Measurements from ENCODE around the gene CLDN1.
"Not testable (repeated sequence)": the region's sequence is repeated elsewhere in the genome, so short reads cannot be mapped to it uniquely, and the experiment has no call there.

Gene CLDN1

DNA sequence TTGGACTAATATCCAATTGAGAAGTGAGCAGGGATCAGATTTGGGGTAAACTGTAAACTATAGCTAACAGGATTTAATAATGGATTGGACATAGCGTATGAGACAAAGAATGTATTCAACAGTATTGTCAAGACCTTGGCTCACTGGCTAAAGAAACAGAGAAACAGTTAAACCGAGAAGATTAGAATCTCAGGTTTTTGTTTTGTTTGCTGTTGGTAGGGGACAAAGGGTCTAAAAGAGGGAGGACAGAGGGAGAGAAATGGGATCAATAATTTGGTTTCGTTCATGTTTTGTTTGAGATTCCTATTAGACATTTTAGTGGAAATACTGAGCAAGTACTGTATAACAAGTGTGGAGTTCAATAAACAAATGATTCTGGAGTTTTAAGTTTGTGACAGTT, 28.6 kb downstream of the CLDN1 start:
- Histone ChIP-seq H3K9me3 (ENCODE audit: control insufficient read depth, insufficient read depth, low read length) (no peaks in the 10 kb centered on the region; the same call in 1 of the 2 replicates), H3K4me1 (ENCODE audit: insufficient read depth, low read length) (no peaks in the 10 kb centered on the region), H3K9ac (ENCODE audit: low read depth, low read length) (no peak overlapping the region), H3K36me3 (ENCODE audit: insufficient read depth, low read length) (no peaks in the 10 kb centered on the region)

DNA sequence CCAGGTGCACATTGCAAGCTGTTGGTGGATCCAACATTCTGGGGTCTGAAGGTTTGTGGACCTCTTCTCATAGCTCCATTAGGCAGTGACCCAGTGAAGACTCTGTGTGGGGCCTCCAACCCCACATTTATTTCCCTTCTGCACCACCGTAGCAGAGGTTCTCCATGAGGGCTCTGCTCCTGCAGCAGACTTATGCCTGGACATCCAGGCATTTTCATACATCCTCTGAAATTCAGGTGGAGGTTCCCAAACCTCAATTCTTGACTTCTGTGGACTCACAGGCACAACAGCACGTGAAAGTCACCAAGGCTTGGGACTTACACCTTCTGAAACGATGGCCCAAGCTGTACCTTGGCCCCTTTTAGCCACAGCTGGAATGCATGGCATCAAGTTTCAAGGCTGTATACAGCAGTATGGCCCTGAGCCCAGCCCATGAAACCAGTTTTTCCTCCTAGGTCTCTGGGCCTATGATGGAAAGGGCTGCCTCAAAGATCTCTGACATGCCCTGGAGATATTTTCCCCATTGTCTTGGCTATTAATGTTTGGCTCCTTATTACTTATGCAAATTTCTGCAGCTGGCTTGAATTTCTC, 30.2 kb downstream of the CLDN1 start:
- Histone ChIP-seq H3K9me3 (ENCODE audit: control insufficient read depth, insufficient read depth, low read length) (no peaks in the 10 kb centered on the region; the same call in 1 of the 2 replicates), H3K9ac (ENCODE audit: low read depth, low read length) (no peak overlapping the region), H3K4me1 (ENCODE audit: insufficient read depth, low read length) (no peaks in the 10 kb centered on the region), H3K36me3 (ENCODE audit: insufficient read depth, low read length) (no peaks in the 10 kb centered on the region)

DNA sequence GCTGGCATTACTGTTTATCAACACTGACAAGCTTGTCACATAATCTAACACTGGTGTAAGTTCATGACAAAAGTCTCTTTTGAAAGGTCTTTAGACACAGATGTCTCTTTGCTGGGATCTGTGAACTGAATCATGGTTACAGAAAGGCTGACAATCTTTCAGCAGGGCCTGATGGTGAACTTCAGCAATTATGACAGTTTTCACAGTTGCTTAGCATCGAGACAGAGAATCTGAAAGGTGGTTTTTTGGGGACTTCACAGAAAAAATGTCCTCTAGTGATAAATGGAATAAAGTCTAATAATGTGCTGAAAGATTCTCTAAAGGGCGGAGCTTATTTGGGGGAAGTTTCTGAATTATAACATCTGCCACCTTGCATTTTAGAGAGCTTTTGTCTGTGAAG, 32.3 kb downstream of the CLDN1 start:
- no peaks in the 10 kb centered on the region for H3K36me3 ChIP-seq (ENCODE audit: insufficient read depth, low read length)
- no peak overlapping the region for H3K9ac ChIP-seq (ENCODE audit: low read depth, low read length)
- H3K4me1 ChIP-seq (ENCODE audit: insufficient read depth, low read length) = no peaks in the 10 kb centered on the region
- peaks cover 3% of the 10 kb centered on the region; the same call in 1 of the 2 replicates for H3K9me3 ChIP-seq (ENCODE audit: control insufficient read depth, insufficient read depth, low read length)

DNA sequence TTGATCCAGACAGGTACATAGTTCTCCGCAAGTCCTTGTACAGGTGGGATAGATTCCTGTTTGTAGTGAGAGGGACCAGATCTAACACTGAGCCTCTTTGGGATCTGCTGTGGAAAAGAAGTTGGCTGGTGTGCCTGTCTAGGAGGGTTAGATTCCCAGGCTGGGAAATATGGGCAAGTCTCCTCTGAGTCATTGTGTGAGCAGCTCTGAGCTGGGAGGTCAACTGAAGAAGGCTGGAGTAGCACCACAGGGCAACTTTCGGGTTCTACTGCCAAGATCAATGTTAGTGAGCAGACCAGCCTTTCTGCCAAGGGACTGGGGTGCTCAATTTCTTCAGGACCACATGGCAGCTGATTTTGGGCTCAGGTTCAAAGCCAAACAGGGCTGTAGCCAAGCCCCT, 33.4 kb downstream of the CLDN1 start:
- no peaks in the 10 kb centered on the region for H3K4me1 ChIP-seq (ENCODE audit: insufficient read depth, low read length)
- H3K9me3 ChIP-seq (ENCODE audit: control insufficient read depth, insufficient read depth, low read length) = peaks cover 3% of the 10 kb centered on the region; the same call in 1 of the 2 replicates

DNA sequence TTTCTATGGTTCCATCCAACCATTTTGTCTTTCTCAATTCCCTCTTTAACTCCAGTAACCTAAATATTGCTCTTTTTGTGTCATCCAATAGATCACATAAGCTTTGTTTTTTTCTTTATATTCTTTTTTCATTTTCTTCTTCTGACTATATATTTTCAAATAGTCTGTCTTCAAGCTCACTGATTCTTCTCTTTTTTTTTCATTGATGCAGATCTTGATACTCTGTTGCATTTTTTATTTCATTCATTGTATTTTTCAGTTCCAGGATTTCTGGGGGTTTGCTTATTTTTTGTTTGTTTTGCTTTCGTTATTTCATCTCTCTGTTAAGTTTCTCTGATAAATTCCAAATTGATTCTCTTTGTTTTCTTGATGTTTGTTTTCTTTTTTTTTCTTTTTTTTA, 36.2 kb downstream of the CLDN1 start:
- Histone ChIP-seq H3K4me1 (ENCODE audit: insufficient read depth, low read length) (no peaks in the 10 kb centered on the region), H3K9ac (ENCODE audit: low read depth, low read length) (no peak overlapping the region), H3K9me3 (ENCODE audit: control insufficient read depth, insufficient read depth, low read length) (peaks cover 3% of the 10 kb centered on the region; the same call in 1 of the 2 replicates), H3K36me3 (ENCODE audit: insufficient read depth, low read length) (no peaks in the 10 kb centered on the region)

More for the DNA sequence above, 33.4 kb downstream of the CLDN1 start:
- Histone ChIP-seq H3K36me3 (ENCODE audit: insufficient read depth, low read length) (no peaks in the 10 kb centered on the region), H3K9ac (ENCODE audit: low read depth, low read length) (no peak overlapping the region)

DNA sequence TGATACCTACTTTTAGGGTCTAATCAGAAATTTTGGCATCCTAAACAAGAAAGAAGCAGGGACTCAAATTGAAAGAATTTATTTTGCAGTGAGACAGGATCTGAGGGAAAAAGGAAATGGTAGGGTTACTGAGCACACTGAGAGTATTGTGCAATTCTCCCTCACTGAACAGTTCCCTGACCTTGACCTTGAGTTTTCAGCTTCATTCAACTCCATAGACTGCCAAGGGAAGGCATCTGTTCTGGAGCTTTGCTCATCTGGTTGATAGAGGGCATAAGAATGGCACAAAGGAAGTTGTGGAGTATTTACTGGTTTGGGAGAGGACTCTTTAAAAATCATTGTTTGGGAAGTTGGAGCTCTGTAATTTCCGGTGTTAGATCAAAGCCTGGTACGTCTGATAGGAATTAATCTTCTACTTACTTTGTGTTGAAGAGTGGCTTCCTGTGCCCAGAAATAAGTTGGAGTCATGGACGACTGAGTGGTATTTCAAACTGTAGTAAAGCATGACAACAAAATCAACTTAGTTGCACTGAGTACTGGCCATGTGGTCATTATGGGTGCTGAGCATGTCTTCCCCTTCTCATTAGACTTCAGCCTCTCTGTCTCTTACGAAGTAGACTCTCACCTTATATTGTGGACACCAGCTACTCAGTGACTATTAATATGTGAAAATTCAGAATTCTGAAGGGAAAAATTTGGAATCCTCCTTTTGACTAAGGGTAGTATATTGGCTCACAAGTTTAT, 40.8 kb downstream of the CLDN1 start:
- peaks cover 3% of the 10 kb centered on the region; the same call in 1 of the 2 replicates for H3K9me3 ChIP-seq (ENCODE audit: control insufficient read depth, insufficient read depth, low read length)
- H3K9ac ChIP-seq (ENCODE audit: low read depth, low read length) = no peak overlapping the region
- no peaks in the 10 kb centered on the region for H3K36me3 ChIP-seq (ENCODE audit: insufficient read depth, low read length)
- H3K4me1 ChIP-seq (ENCODE audit: insufficient read depth, low read length) = no peaks in the 10 kb centered on the region

DNA sequence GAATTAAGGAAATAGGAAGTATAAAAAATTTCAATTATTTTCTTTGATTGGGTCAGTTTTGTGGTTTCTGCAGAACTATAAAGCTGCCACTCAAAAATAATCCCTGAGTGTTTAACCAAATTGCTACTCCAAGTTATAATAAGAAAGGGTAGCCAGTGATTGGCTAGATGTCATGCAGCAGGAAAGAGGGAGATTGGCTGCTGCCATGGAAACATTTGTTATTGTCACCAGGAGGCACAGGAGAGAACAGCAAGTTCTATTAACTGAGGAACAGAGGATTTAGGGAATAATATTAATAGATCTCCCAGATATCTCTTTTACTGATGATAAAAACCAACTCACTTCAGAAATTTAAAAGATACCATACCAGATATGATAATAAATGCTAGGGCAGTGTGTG, 42.6 kb downstream of the CLDN1 start:
- Histone ChIP-seq H3K9me3 (ENCODE audit: control insufficient read depth, insufficient read depth, low read length) (no peaks in the 10 kb centered on the region), H3K36me3 (ENCODE audit: insufficient read depth, low read length) (no peaks in the 10 kb centered on the region), H3K9ac (ENCODE audit: low read depth, low read length) (no peak overlapping the region), H3K4me1 (ENCODE audit: insufficient read depth, low read length) (no peaks in the 10 kb centered on the region)

DNA sequence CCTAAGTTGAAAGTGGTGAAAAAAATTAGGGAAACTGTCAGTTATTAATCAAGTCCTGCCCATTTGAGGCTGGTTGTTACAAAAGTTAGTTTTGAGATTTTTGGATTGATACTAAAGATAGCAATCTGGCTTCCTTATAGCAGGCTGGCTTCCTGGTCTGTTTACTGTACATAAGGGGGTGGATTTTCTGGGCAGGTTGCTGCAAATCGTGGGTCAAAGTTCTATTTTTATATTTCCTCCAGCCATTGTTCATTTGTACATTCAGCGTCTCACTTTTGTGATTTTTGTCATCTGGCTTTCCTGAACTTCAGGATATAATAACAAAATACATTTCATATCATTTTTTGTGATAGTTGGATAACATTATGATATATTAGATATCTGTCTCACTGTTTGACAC, 49.5 kb downstream of the CLDN1 start:
- Histone ChIP-seq H3K9me3 (ENCODE audit: control insufficient read depth, insufficient read depth, low read length) (no peaks in the 10 kb centered on the region), H3K4me1 (ENCODE audit: insufficient read depth, low read length) (no peaks in the 10 kb centered on the region), H3K36me3 (ENCODE audit: insufficient read depth, low read length) (no peaks in the 10 kb centered on the region), H3K9ac (ENCODE audit: low read depth, low read length) (no peak overlapping the region)

DNA sequence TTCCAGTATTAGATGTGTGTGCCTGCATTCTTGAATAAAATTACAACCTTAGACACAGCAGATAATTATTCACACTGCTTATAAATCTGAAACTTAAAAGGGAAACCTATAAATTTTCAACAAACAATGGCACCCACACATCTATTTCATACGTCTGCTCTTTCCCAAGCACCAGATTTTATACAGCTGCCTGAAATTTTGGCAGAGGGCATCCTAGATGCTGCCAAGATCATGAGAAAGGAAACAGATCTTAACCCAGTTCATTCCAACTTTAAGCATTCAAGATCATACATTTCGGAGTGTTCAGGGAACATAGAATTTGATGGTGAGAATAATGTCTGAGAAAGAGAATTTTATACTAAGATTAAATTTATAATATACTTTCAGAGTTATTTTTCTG, 53.1 kb downstream of the CLDN1 start:
- H3K9ac ChIP-seq (ENCODE audit: low read depth, low read length) = no peak overlapping the region
- no peaks in the 10 kb centered on the region for H3K4me1 ChIP-seq (ENCODE audit: insufficient read depth, low read length)
- no peaks in the 10 kb centered on the region for H3K36me3 ChIP-seq (ENCODE audit: insufficient read depth, low read length)
- no peaks in the 10 kb centered on the region for H3K9me3 ChIP-seq (ENCODE audit: control insufficient read depth, insufficient read depth, low read length)

DNA sequence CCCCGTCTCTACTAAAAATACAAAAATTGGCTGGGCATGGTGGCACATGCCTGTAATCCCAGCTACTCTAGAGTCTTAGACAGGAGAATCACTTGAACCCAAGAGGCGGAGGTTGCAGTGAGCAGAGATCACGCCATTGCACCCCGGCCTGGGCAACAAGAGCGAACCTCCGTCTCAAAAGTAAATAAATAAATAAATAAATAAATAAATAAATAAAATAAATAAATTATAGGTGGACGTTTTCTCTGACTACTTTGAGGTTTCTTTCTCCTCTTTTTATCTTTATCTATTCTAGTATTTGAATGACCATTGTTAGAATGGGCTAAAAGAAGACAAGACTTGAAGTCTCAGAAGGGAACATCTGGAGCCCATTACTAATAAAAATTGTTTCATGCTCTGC, 54.8 kb downstream of the CLDN1 start:
- not testable (repeated sequence) for H3K4me1 ChIP-seq (ENCODE audit: insufficient read depth, low read length); H3K9ac ChIP-seq (ENCODE audit: low read depth, low read length); H3K9me3 ChIP-seq (ENCODE audit: control insufficient read depth, insufficient read depth, low read length); H3K36me3 ChIP-seq (ENCODE audit: insufficient read depth, low read length)

DNA sequence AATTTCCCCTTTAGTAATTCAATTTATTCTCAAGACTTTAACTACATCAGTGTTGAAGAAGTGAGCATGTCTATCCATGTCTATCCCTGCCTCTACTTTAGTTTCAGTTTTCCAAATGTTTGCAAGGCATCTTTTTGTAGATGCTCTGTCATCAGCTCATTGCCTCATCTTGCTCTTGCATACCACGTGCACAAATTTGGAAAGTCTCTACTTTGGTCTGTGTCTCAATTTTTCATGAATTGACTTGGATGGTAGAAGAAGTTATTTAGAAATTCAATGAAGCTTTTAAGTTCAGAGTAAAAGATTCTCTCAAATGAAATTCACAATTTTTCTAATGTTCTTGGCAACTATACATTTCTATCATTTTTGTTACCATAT, 55.3 kb downstream of the CLDN1 start:
- Histone ChIP-seq H3K4me1 (ENCODE audit: insufficient read depth, low read length) (no peaks in the 10 kb centered on the region), H3K9me3 (ENCODE audit: control insufficient read depth, insufficient read depth, low read length) (no peaks in the 10 kb centered on the region), H3K9ac (ENCODE audit: low read depth, low read length) (no peak overlapping the region), H3K36me3 (ENCODE audit: insufficient read depth, low read length) (no peaks in the 10 kb centered on the region)

DNA sequence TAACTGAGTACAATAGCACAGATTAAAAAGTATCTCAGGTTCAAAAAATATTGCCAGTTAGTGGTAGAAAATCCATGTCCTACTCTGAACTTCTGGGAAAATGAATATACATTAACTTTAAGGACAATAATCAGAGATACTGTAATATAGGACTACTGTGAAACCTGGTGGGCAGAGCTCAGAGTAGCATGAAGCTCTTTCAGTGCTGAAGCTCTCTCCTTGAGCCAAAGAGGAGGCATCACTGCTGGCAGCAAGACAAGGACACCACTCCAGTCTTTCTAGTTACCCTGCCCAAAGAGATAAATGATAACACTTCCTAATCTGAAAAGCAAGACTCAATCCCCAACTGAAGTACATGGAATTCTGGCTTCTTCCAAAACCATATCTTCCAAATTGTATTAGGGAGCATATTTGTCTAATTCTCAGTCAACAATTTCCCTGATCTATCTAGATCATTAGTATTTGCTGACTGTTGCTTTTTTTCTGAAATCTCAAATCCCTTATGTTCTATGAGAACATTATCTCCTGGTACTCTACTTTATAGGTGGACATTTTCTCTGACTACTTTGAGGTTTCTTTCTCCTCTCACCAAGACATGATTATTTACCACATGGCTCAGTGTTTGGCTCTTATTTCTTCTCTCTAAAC, 55.9 kb downstream of the CLDN1 start:
- Histone ChIP-seq H3K36me3 (ENCODE audit: insufficient read depth, low read length) (no peaks in the 10 kb centered on the region), H3K9ac (ENCODE audit: low read depth, low read length) (no peak overlapping the region), H3K9me3 (ENCODE audit: control insufficient read depth, insufficient read depth, low read length) (no peaks in the 10 kb centered on the region), H3K4me1 (ENCODE audit: insufficient read depth, low read length) (peaks cover 1% of the 10 kb centered on the region; the same call in 1 of the 2 replicates)

DNA sequence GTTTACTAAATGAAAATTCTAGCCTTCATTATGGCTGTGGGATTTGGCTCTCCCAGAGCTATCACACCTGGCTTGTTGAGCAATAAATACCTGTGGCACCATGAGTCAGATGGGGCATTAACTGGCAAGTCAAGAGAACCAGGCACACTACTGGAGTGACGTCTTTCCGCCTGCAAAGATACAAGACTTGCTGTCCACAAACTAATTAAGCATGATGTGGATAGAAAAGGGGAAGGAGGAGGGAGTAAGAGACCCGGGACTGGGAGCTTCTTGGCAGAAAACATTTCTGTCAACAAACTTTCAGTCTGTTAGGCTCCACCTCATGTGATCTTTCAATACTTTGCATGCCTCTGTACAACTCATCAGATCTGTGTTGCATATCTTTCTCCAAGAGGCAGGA, 56.5 kb downstream of the CLDN1 start:
- Histone ChIP-seq H3K4me1 (ENCODE audit: insufficient read depth, low read length) (peaks cover 3% of the 10 kb centered on the region; the same call in 1 of the 2 replicates), H3K9ac (ENCODE audit: low read depth, low read length) (no peak overlapping the region), H3K9me3 (ENCODE audit: control insufficient read depth, insufficient read depth, low read length) (no peaks in the 10 kb centered on the region), H3K36me3 (ENCODE audit: insufficient read depth, low read length) (no peaks in the 10 kb centered on the region)

DNA sequence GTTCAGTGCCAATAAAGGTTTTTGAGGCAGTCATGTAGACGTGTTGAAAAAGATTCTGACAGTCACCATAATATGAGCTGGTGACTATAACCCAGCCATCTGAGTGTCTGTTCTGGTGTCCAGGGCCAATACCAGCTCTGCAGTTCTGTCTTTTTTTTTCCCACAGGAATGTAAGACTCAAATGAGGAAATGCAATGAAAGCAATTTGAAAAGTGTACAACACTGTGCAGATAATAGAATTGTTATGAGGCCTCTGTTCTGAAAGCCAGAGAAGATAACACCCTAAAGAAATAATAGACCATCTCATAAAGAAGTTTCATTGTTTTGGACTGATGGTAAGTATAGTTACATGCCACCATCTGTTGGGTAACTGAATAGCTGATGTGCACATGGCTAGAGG, 57.1 kb downstream of the CLDN1 start:
- H3K4me1 ChIP-seq (ENCODE audit: insufficient read depth, low read length) = peaks cover 3% of the 10 kb centered on the region; the same call in 1 of the 2 replicates
- H3K9ac ChIP-seq (ENCODE audit: low read depth, low read length) = no peak overlapping the region
- no peaks in the 10 kb centered on the region for H3K36me3 ChIP-seq (ENCODE audit: insufficient read depth, low read length)
- H3K9me3 ChIP-seq (ENCODE audit: control insufficient read depth, insufficient read depth, low read length) = no peaks in the 10 kb centered on the region

DNA sequence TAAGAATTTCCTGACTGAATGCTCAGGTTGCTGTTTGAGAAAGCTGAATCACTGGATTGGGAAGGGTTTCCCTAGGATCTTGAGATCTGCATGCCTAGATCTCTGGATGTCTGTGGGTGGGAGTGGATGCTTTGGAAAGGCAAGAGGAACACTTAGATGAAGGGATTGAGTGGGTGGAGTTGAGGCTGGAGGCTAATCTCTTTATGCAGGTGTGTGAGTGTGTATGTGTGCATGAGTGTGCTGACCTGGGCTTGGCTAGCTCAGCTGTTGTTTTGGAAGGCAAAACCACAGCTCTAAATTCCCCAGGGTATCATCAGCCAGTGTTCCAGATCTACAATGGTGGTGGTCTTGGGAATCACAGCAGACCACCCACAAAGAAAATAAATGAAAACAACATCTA, 60.5 kb downstream of the CLDN1 start:
- no peak overlapping the region for H3K9ac ChIP-seq (ENCODE audit: low read depth, low read length)
- H3K9me3 ChIP-seq (ENCODE audit: control insufficient read depth, insufficient read depth, low read length) = no peaks in the 10 kb centered on the region
- no peaks in the 10 kb centered on the region for H3K36me3 ChIP-seq (ENCODE audit: insufficient read depth, low read length)
- peaks cover 10% of the 10 kb centered on the region for H3K4me1 ChIP-seq (ENCODE audit: insufficient read depth, low read length)

All from ES-I3 (cell line).